Astrocyte (in vitro differentiated cells and primary cell): Measurements from ENCODE around the gene IMPDH1.

ENCODE experiments used
- EZH2 ChIP-seq: IDR thresholded peaks from 2 replicates; pipeline ENCODE4 v1.6.1; 2012; ENCODE audit warnings: mild to moderate bottlenecking, low read length, inconsistent platforms; ENCODE audit not compliant: insufficient read depth
- TF ChIP-seq, protein P1 (sequence below): IDR thresholded peaks from 2 replicates; pipeline ENCODE4 v1.5.1; 2011; ENCODE audit warnings: low read depth, mild to moderate bottlenecking, inconsistent platforms, low read length, moderate library complexity; ENCODE audit not compliant: insufficient read depth

DNA sequence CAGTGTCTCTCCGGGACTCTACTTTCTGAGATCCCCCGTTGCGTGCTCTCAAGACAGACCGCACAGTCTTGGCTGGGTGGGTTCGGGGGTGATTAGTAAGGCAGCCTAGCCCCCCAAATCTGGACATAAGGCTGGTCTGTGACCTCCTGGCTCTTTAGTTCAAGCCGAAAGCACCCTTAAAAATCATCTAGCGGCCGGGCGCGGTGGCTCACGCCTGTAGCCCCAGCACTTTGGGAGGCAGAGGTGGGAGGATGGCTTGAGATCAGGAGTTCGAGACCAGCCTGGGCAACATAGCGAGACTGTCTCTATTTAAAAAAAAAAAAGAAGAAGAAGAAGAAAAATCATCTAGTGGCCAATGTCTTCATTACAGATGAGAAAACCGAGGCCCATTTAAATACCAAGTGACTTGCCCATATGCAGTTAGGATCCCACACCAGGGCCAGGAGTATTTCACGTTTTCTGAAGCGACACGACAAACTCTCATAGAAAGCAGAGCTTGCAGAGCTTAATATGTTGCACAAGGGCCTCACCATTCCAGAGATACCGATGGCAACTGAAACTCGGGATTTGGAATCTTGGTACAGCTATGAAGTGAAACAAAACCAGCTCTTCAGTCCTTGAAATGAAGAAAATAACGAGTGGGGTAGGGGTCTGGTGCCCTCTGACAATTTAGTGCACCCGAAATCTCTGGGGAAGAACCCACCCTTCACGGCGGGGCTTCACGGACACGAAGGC lies 45.2 kb upstream of the IMPDH1 start:
- TF ChIP-seq, protein P1, sequence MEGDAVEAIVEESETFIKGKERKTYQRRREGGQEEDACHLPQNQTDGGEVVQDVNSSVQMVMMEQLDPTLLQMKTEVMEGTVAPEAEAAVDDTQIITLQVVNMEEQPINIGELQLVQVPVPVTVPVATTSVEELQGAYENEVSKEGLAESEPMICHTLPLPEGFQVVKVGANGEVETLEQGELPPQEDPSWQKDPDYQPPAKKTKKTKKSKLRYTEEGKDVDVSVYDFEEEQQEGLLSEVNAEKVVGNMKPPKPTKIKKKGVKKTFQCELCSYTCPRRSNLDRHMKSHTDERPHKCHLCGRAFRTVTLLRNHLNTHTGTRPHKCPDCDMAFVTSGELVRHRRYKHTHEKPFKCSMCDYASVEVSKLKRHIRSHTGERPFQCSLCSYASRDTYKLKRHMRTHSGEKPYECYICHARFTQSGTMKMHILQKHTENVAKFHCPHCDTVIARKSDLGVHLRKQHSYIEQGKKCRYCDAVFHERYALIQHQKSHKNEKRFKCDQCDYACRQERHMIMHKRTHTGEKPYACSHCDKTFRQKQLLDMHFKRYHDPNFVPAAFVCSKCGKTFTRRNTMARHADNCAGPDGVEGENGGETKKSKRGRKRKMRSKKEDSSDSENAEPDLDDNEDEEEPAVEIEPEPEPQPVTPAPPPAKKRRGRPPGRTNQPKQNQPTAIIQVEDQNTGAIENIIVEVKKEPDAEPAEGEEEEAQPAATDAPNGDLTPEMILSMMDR: no peak
- no peak for TF ChIP-seq EZH2
